ENCODE data around the gene PRRT4. TPM values are rescaled to one million over a fixed set of nuclear protein-coding genes. Genes with fewer than 3 reads are reported as not detected.

The PRRT4 gene
- total and polyA plus RNA-seq, 4 donors: 0.13 to 0.14 TPM; not detected in 2

DNA sequence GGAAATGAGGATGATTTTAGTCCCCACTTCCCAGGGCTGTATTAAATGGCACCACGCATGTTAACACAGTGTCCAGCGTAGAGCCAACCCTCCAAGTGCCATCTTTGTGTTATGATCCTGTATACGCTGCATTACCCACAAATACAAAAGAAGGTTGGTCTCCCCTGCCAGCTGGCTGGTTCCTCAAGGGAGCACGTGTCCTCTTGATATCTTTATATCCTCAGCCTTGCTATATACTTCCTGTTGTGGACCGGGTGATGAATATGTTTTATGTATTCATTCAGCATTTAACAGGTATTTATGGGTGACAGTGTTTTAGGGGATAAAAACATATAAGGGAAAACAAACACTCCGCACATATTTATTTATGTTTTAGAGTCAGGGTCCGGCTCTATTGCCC, 23.2 kb upstream of the PRRT4 start:
- Histone ChIP-seq H3K9ac (ENCODE audit: low read depth in 1 of 2, low read length in 2 of 2) (no peak overlapping the region), H3K36me3 (ENCODE audit: control insufficient read depth in 4 of 4, insufficient read depth in 3 of 4, low read depth in 1 of 4, low read length in 3 of 4) (no peaks in the 10 kb centered on the region), H3K4me1 (ENCODE audit: control insufficient read depth in 4 of 4, insufficient read depth in 4 of 4, low read length in 3 of 4) (no peaks in the 10 kb centered on the region), H3K27ac (ENCODE audit: low read depth in 1 of 2, low read length in 2 of 2) (no peak overlapping the region), H3K27me3 (ENCODE audit: control insufficient read depth in 4 of 4, insufficient read depth in 4 of 4, low read length in 3 of 4) (no peaks in the 10 kb centered on the region), H3K9me3 (ENCODE audit: control insufficient read depth in 4 of 4, low read length in 3 of 4) (no peaks in the 10 kb centered on the region), H3K4me3 (ENCODE audit: low read depth in 1 of 3, low read length in 3 of 3) (no peak overlapping the region)
- no peak for TF ChIP-seq HNF4A (conservative IDR thresholded peaks at IDR 0.05)
- no peak for TF ChIP-seq TAF1 (conservative IDR thresholded peaks at IDR 0.05)
- TF ChIP-seq RXRA (IDR thresholded peaks at IDR 0.05): no peak
- TF ChIP-seq EGR1 (IDR thresholded peaks at IDR 0.05; ENCODE audit: low read depth in 2 of 2): no peak
- TF ChIP-seq, protein P1, sequence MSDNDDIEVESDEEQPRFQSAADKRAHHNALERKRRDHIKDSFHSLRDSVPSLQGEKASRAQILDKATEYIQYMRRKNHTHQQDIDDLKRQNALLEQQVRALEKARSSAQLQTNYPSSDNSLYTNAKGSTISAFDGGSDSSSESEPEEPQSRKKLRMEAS (IDR thresholded peaks at IDR 0.05): no peak
- TF ChIP-seq, protein P2, sequence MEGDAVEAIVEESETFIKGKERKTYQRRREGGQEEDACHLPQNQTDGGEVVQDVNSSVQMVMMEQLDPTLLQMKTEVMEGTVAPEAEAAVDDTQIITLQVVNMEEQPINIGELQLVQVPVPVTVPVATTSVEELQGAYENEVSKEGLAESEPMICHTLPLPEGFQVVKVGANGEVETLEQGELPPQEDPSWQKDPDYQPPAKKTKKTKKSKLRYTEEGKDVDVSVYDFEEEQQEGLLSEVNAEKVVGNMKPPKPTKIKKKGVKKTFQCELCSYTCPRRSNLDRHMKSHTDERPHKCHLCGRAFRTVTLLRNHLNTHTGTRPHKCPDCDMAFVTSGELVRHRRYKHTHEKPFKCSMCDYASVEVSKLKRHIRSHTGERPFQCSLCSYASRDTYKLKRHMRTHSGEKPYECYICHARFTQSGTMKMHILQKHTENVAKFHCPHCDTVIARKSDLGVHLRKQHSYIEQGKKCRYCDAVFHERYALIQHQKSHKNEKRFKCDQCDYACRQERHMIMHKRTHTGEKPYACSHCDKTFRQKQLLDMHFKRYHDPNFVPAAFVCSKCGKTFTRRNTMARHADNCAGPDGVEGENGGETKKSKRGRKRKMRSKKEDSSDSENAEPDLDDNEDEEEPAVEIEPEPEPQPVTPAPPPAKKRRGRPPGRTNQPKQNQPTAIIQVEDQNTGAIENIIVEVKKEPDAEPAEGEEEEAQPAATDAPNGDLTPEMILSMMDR (IDR thresholded peaks at IDR 0.05; ENCODE audit: low read depth, low read length, missing input control): no peak
- no peak for TF ChIP-seq RAD21 (IDR thresholded peaks at IDR 0.05)
- TF ChIP-seq GABPA (IDR thresholded peaks at IDR 0.05 in 1 of 2, conservative IDR thresholded peaks at IDR 0.05 in 1 of 2): no peak
- DNase-seq (ENCODE audit: low spot score): no peak
- WGBS: 82% methylated on average over 7 of the region's 7 CpGs

DNA sequence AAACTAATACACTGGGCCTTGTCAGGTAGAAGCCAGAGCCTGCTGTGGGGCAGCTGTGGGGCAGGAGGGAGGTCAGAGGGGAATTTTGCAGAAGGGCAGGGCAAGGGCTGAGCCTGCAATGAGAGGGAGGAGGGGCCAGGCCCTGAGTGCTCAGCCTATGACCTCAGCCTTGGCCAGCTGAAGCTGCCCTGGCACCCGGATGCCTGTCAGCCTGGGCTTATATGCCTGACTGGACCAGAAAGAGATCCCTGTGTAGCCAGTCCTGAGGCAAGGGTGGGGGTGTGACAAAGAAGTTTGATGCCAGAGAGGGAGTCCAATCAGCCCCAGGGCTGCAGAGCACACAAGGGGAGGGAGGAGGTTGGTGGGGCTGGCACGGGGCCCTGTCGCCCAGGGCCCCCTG, 22.3 kb upstream of the PRRT4 start:
- TF ChIP-seq HNF4A (conservative IDR thresholded peaks at IDR 0.05) (no peak), EGR1 (IDR thresholded peaks at IDR 0.05; ENCODE audit: low read depth in 2 of 2) (no peak), JUND (IDR thresholded peaks at IDR 0.05) (no peak), SP1 (IDR thresholded peaks at IDR 0.05) (no peak), HNF4G (IDR thresholded peaks at IDR 0.05) (no peak), FOXA1 (IDR thresholded peaks at IDR 0.05) (no peak), NR2F2 (IDR thresholded peaks at IDR 0.05) (no peak), FOXA2 (IDR thresholded peaks at IDR 0.05) (no peak), RXRA (IDR thresholded peaks at IDR 0.05) (no peak), TAF1 (conservative IDR thresholded peaks at IDR 0.05) (no peak), YY1 (IDR thresholded peaks at IDR 0.05) (no peak), RAD21 (IDR thresholded peaks at IDR 0.05) (no peak), GABPA (IDR thresholded peaks at IDR 0.05 in 1 of 2, conservative IDR thresholded peaks at IDR 0.05 in 1 of 2) (no peak)
- TF ChIP-seq, protein P3, sequence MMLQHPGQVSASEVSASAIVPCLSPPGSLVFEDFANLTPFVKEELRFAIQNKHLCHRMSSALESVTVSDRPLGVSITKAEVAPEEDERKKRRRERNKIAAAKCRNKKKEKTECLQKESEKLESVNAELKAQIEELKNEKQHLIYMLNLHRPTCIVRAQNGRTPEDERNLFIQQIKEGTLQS (IDR thresholded peaks at IDR 0.05): no peak
- TF ChIP-seq, protein P2 (IDR thresholded peaks at IDR 0.05; ENCODE audit: low read depth, low read length, missing input control): no peak
- TF ChIP-seq, protein P4, sequence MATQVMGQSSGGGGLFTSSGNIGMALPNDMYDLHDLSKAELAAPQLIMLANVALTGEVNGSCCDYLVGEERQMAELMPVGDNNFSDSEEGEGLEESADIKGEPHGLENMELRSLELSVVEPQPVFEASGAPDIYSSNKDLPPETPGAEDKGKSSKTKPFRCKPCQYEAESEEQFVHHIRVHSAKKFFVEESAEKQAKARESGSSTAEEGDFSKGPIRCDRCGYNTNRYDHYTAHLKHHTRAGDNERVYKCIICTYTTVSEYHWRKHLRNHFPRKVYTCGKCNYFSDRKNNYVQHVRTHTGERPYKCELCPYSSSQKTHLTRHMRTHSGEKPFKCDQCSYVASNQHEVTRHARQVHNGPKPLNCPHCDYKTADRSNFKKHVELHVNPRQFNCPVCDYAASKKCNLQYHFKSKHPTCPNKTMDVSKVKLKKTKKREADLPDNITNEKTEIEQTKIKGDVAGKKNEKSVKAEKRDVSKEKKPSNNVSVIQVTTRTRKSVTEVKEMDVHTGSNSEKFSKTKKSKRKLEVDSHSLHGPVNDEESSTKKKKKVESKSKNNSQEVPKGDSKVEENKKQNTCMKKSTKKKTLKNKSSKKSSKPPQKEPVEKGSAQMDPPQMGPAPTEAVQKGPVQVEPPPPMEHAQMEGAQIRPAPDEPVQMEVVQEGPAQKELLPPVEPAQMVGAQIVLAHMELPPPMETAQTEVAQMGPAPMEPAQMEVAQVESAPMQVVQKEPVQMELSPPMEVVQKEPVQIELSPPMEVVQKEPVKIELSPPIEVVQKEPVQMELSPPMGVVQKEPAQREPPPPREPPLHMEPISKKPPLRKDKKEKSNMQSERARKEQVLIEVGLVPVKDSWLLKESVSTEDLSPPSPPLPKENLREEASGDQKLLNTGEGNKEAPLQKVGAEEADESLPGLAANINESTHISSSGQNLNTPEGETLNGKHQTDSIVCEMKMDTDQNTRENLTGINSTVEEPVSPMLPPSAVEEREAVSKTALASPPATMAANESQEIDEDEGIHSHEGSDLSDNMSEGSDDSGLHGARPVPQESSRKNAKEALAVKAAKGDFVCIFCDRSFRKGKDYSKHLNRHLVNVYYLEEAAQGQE (IDR thresholded peaks at IDR 0.05): no peak
- TF ChIP-seq, protein P5, sequence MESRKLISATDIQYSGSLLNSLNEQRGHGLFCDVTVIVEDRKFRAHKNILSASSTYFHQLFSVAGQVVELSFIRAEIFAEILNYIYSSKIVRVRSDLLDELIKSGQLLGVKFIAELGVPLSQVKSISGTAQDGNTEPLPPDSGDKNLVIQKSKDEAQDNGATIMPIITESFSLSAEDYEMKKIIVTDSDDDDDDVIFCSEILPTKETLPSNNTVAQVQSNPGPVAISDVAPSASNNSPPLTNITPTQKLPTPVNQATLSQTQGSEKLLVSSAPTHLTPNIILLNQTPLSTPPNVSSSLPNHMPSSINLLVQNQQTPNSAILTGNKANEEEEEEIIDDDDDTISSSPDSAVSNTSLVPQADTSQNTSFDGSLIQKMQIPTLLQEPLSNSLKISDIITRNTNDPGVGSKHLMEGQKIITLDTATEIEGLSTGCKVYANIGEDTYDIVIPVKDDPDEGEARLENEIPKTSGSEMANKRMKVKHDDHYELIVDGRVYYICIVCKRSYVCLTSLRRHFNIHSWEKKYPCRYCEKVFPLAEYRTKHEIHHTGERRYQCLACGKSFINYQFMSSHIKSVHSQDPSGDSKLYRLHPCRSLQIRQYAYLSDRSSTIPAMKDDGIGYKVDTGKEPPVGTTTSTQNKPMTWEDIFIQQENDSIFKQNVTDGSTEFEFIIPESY (IDR thresholded peaks at IDR 0.05): no peak
- TF ChIP-seq, protein P1 (IDR thresholded peaks at IDR 0.05): no peak
- no peak overlapping the region for H3K9ac ChIP-seq (ENCODE audit: low read depth in 1 of 2, low read length in 2 of 2)
- 71% methylated on average over 3 of the region's 3 CpGs for WGBS
- H3K27me3 ChIP-seq (ENCODE audit: control insufficient read depth in 4 of 4, insufficient read depth in 4 of 4, low read length in 3 of 4): no peaks in the 10 kb centered on the region
- H3K9me3 ChIP-seq (ENCODE audit: control insufficient read depth in 4 of 4, low read length in 3 of 4): no peaks in the 10 kb centered on the region
- no peak overlapping the region for H3K27ac ChIP-seq (ENCODE audit: low read depth in 1 of 2, low read length in 2 of 2)
- no peak overlapping the region for H3K4me3 ChIP-seq (ENCODE audit: low read depth in 1 of 3, low read length in 3 of 3)
- no peaks in the 10 kb centered on the region for H3K36me3 ChIP-seq (ENCODE audit: control insufficient read depth in 4 of 4, insufficient read depth in 3 of 4, low read depth in 1 of 4, low read length in 3 of 4)
- no peaks in the 10 kb centered on the region for H3K4me1 ChIP-seq (ENCODE audit: control insufficient read depth in 4 of 4, insufficient read depth in 4 of 4, low read length in 3 of 4)
- DNase-seq (ENCODE audit: low spot score): no peak

Data from liver (tissue), 9 donors.